Stimulated activated CD4-positive, alpha-beta T cell treated with anti-CD3 and anti-CD28 coated beads, Interleukin-1b, Interleukin-23, amount 100 ng/mL, for 48 hours (primary cell): ENCODE results near the gene ARHGAP8.
"Not testable (repeated sequence)": the region's sequence is repeated elsewhere in the genome, so short reads cannot be mapped to it uniquely, and the experiment has no call there.

Experiments used
- DNase-seq: peaks from one replicate; pipeline ENCODE4 v3.0.0-alpha.2; 2020

ARHGAP8 gene

GRCh38 chr22:44727148-44727547, 25.2 kb upstream of the ARHGAP8 start:
- DNase-seq, result no peak

GRCh38 chr22:44727709-44728108, 24.7 kb upstream of the ARHGAP8 start:
- DNase-seq, result no peak

DNA sequence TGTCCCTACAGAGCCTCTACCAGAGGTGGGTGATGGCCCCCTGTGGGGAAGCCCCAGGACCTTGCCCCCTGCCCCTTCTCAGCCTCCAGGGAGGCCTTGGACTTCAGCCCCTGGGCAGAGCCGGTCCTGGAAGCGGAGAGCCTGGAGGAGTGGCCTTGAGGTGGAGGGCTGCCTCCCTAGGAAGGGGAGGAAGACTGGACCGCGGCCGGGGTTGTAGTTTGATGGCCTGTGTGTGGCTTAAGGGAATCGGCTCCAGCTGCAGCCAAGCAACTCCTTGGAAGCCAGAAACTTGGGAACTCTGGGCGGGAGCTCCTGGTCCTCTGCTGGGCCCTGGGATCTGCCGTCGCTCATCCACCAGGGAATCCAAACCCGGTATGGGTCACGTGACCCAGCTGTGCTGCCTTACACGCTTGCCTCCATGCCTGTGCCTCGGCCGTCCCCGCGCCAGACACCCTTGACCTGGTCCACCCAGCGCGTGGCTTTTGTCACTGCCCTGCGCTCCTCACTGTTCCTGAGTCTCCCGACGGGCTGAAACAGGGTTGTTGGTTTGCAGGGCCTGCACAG, 23.5 kb upstream of the ARHGAP8 start:
- DNase-seq, result no peak

DNA sequence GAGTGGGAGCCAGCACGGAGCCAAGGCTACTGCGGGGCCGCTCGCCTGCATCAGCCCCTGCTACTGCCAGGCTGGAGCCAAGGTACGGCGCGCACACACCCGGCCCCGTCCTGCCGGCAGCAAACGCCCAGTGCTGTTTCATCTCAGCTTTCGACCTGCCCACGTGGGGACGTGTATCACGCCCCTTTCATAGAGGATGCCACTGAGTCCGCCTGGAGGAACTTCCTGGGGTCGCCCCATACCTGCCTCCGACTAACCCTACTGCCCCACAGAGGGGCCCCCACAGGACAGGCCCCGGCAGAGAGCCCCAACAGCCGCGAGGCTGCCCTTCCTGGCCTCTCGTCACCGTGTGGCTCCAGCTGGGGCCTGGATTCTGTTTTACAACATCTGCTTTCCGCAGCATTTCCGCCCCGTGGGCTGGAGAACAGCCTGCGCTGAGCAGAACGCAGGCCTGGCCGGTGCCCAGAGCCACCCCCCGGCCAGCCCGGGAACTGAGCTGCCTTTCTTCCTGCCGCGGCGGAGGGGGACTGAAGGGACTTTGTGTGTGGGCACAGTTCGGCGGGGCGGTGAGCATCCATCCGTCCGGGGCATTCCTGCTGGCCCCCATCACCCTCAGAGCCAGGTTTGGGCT, 22.9 kb upstream of the ARHGAP8 start:
- DNase-seq, result no peak

- DNase-seq, result no peak
Measured at GRCh38 chr22:44730022-44730393, 22.4 kb upstream of the ARHGAP8 start.

DNA sequence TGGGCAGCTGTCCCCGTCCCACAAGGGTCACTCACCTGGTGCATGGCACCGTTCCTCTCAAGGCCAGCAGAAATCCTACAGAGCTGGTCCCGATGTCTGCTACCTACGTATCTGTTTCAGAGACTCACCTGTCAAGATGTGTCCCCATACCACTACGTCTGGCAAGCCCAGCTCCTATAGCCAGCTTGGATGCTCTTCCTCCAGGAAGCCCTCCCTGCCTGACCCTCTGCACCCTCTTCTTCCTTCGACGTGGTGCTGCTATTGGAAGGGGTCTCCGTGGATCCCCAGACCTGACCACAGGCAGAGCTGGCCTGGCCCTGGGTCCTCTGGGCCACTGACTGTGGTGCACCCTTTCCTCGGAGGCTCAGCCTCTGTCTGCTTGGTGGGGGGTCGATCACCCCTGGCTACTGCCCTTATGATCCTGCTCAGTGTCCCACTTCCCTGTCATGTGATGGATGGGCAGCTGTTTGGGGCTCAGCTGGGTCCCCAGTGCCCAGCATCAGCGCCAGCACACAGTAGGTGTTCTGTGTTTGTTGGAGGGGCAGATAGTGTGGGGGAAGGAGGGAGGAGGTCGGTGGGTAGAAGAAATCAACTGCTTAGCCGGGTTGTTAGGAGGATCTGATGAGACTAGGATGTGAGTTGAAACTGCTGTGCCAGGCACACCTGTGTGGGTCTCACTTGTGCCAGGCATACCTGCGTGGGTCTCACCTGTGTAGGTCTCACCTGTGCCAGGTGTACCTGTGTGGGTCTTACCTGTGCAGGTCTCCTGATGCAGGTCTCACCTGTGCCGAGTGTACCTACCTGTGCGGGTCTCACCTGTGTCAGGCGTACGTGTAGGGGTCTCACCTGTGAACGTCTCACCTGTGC, 21.7 kb upstream of the ARHGAP8 start:
- DNase-seq, result no peak

- no peak for DNase-seq
Measured at GRCh38 chr22:44731357-44731970, 20.9 kb upstream of the ARHGAP8 start.

DNA sequence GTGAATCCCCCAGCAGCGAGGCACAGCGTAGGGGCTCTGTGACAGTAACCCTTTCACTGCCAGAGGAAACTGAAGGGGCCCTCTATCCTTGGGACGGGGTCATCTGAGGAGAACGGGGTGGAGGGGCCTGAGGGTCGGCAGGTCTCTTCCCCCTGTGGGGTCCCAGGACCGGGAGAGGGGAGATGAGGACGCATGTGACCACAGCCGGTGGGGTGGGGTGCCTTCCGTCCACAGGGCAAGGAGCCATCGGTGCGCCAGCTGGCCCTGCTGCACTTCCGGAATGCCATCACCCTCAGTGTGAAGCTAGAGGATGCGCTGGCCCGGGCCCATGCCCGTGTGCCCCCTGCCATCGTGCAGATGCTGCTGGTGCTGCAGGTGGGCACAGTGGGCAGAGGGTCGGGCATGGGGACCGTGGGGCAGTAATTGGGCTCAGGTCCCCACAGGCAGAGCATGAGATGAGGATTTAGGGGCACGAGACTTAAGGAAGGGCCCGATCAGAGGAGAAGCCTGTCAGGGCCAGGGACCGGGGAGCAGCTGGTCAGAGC, 20.3 kb upstream of the ARHGAP8 start:
- DNase-seq, result no peak

DNA sequence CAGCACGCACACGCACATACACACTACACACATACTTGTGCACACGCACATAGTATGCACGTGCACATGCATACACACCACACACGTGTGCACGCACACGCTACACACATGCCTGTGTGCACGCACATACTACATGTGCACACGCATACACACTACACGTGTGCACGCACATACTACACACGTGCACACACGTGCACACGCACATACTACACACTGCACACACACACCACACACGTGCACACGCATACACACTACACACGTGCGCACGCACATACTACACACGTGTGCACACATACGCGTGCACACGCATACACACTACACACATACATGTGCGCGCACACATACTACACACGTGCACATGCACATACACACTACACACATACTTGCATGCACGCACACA, 19.7 kb upstream of the ARHGAP8 start:
- DNase-seq, result no peak

GRCh38 chr22:44733426-44734106, 18.8 kb upstream of the ARHGAP8 start:
- DNase-seq, result no peak

- no peak for DNase-seq
Measured at GRCh38 chr22:44734278-44734677, 18.1 kb upstream of the ARHGAP8 start.

- no peak for DNase-seq
Measured at GRCh38 chr22:44734801-44735517, 17.4 kb upstream of the ARHGAP8 start.

- peak; percentile 77 for DNase-seq
Measured at GRCh38 chr22:44735518-44736428, 16.6 kb upstream of the ARHGAP8 start.

- DNase-seq, result no peak
Measured at GRCh38 chr22:44736581-44737405, 15.6 kb upstream of the ARHGAP8 start.

GRCh38 chr22:44737406-44738346, 14.7 kb upstream of the ARHGAP8 start:
- DNase-seq, result no peak

DNA sequence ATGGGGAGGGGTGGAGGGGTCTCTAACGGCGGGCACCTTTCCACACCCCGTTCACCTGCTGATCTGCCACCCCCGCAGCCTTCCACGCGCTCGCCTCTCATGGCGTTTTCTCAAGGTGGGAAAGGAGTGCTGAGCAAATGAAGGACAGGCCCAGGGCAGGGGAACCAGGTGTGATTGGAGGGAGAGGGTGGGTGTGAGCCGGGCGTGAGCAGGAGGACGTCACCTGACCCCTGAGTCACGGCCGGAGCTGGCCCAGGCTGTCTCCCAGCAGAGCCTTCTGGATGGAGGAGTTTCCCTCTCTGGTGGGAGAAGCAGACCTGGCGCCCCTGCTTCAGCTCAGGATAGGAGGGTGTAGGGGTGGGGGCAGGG, 14.0 kb upstream of the ARHGAP8 start:
- no peak for DNase-seq

- DNase-seq, result no peak
Measured at GRCh38 chr22:44739024-44739423, 13.4 kb upstream of the ARHGAP8 start.

- DNase-seq, result not testable (repeated sequence)
Measured at GRCh38 chr22:44739666-44740065, 12.7 kb upstream of the ARHGAP8 start.

GRCh38 chr22:44740307-44740706, 12.1 kb upstream of the ARHGAP8 start:
- DNase-seq, result no peak
